HepG2 (cell line): ENCODE measurements around the gene SEMA4A.

Source experiments
- DR1 ChIP-seq: sonication (generic); formaldehyde crosslinking; IDR thresholded peaks from 2 replicates; pipeline ENCODE4 v1.8.0; 2021; ENCODE audit warnings: mild to moderate bottlenecking, missing genetic modification reagents, inconsistent platforms
- EP300 ChIP-seq, 3 experiments: sonication (generic) in 1 of 3; formaldehyde crosslinking in 1 of 3; IDR thresholded peaks; 2 replicates each; pipeline versions ENCODE4 v1.5.1 to v1.6.1; 2011 to 2020; ENCODE audit warnings: low read depth in 2 of 3, low read length in 2 of 3, borderline replicate concordance in 1 of 3, improper control_type of control experiment in 1 of 3, mild to moderate bottlenecking in 1 of 3, missing genetic modification reagents in 1 of 3, moderate library complexity in 1 of 3
- EZH2 ChIP-seq: conservative IDR thresholded peaks from 2 replicates; pipeline ENCODE4 v1.6.1; 2012; ENCODE audit warnings: mild to moderate bottlenecking, low read depth, low read length, moderate library complexity
- FOSL1 ChIP-seq: sonication (generic); formaldehyde crosslinking; IDR thresholded peaks from 2 replicates; pipeline ENCODE4 v1.9.0; 2021; ENCODE audit warnings: missing genetic modification reagents, borderline replicate concordance
- SRSF1 ChIP-seq: fragments of 200-400 bp; formaldehyde crosslinking; optimal IDR thresholded peaks from 2 replicates; pipeline ENCODE3; 2017; ENCODE audit warnings: mild to moderate bottlenecking, low read depth, low read length, moderate library complexity
- ZNF777 ChIP-seq: sonication (generic); formaldehyde crosslinking; IDR thresholded peaks from 2 replicates; pipeline ENCODE4 v1.4.0; 2020; ENCODE audit warnings: missing genetic modification reagents
- TF ChIP-seq, protein P1 (sequence below): sonication (generic); formaldehyde crosslinking; IDR thresholded peaks from 2 replicates; pipeline ENCODE4 v1.5.0; 2020; ENCODE audit warnings: mild to moderate bottlenecking, missing genetic modification reagents, moderate library complexity
- TF ChIP-seq, protein P2 (sequence below): sonication (generic); formaldehyde crosslinking; conservative IDR thresholded peaks from 2 replicates; pipeline ENCODE4 v1.4.0; 2020; ENCODE audit warnings: missing genetic modification reagents
- TF ChIP-seq, protein P3 (sequence below): IDR thresholded peaks from 2 replicates; pipeline ENCODE4 v1.6.1; 2016; ENCODE audit warnings: missing compliant biosample characterization, missing genetic modification reagents, borderline replicate concordance
- TF ChIP-seq, protein P4 (sequence below): sonication (generic); formaldehyde crosslinking; IDR thresholded peaks from 2 replicates; pipeline ENCODE4 v1.8.0; 2022; ENCODE audit warnings: missing genetic modification reagents, mild to moderate bottlenecking, inconsistent platforms, borderline replicate concordance

DNA sequence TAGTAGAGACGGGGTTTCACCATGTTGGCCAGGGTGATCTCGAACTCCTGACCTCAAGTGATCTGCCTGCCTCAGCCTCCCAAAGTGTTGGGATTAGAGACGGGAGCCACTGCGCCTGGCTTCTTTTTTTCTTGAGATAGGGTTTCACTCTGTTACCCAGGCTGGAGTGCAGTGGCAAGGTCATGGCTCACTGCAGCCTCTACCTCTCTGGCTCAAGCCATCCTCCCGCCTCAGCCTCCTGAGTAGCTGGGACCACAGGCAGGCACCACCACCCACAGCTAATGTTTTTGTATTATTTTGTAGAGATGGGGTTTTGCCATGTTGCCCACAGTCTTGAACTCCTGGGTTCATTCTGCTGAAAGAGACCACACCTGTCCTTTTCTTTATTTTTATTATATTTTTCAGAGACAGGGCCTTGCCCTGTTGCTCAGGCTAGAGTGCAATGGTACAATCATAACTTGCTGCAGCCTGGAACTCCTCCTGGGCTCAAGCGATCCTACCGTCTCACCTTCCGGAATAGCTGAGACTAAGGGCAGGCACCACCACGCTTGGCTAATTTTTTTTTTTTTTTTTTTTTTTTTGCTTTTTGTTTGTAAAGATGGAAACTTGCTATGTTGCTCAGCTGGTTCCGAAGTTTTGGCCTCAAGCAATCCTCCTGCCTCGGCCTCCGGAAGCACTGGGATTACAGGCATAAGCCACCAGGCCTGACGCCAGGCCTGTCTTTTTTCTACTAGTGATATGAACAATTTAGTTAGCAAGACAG, 35.8 kb upstream of the SEMA4A start:
- TF ChIP-seq, protein P1, sequence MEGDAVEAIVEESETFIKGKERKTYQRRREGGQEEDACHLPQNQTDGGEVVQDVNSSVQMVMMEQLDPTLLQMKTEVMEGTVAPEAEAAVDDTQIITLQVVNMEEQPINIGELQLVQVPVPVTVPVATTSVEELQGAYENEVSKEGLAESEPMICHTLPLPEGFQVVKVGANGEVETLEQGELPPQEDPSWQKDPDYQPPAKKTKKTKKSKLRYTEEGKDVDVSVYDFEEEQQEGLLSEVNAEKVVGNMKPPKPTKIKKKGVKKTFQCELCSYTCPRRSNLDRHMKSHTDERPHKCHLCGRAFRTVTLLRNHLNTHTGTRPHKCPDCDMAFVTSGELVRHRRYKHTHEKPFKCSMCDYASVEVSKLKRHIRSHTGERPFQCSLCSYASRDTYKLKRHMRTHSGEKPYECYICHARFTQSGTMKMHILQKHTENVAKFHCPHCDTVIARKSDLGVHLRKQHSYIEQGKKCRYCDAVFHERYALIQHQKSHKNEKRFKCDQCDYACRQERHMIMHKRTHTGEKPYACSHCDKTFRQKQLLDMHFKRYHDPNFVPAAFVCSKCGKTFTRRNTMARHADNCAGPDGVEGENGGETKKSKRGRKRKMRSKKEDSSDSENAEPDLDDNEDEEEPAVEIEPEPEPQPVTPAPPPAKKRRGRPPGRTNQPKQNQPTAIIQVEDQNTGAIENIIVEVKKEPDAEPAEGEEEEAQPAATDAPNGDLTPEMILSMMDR = no peak
- no peak for TF ChIP-seq ZNF777 (CRISPR knock-in tag)
- TF ChIP-seq EZH2 = no peak
- no peak for TF ChIP-seq DR1 (CRISPR knock-in tag)
- TF ChIP-seq, protein P2, sequence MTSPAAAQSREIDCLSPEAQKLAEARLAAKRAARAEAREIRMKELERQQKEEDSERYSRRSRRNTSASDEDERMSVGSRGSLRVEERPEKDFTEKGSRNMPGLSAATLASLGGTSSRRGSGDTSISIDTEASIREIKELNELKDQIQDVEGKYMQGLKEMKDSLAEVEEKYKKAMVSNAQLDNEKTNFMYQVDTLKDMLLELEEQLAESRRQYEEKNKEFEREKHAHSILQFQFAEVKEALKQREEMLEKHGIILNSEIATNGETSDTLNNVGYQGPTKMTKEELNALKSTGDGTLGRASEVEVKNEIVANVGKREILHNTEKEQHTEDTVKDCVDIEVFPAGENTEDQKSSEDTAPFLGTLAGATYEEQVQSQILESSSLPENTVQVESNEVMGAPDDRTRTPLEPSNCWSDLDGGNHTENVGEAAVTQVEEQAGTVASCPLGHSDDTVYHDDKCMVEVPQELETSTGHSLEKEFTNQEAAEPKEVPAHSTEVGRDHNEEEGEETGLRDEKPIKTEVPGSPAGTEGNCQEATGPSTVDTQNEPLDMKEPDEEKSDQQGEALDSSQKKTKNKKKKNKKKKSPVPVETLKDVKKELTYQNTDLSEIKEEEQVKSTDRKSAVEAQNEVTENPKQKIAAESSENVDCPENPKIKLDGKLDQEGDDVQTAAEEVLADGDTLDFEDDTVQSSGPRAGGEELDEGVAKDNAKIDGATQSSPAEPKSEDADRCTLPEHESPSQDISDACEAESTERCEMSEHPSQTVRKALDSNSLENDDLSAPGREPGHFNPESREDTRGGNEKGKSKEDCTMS (CRISPR knock-in tag) = no peak
- TF ChIP-seq SRSF1 = no peak
- TF ChIP-seq, protein P3, sequence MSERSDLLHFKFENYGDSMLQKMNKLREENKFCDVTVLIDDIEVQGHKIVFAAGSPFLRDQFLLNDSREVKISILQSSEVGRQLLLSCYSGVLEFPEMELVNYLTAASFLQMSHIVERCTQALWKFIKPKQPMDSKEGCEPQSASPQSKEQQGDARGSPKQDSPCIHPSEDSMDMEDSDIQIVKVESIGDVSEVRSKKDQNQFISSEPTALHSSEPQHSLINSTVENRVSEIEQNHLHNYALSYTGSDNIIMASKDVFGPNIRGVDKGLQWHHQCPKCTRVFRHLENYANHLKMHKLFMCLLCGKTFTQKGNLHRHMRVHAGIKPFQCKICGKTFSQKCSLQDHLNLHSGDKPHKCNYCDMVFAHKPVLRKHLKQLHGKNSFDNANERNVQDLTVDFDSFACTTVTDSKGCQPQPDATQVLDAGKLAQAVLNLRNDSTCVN (CRISPR knock-in tag) = no peak
- TF ChIP-seq, protein P4, sequence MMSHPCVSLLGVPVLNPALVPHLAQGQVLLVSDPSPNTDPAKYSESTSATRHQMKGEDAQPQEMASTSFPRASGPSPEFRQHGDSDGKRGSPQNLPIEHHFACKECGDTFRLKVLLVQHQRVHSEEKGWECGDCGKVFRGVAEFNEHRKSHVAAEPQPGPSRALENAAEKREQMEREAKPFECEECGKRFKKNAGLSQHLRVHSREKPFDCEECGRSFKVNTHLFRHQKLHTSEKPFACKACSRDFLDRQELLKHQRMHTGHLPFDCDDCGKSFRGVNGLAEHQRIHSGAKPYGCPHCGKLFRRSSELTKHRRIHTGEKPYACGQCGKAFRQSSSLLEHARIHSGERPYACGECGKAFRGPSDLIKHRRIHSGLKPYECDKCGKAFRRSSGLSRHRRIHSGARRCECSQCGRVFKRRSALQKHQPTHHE (CRISPR knock-in tag) = no peak
- TF ChIP-seq FOSL1 (CRISPR knock-in tag) = no peak
- no peak for TF ChIP-seq EP300 (IDR thresholded peaks at IDR 0.05; ENCODE audit: low read depth in 2 of 2, low read length in 2 of 2)
- TF ChIP-seq EP300 (CRISPR knock-in tag; IDR thresholded peaks at IDR 0.05; ENCODE audit: borderline replicate concordance) = no peak
